Esophagus mucosa (tissue), 1 donor: ENCODE data around the gene ROPN1L. TPM values are rescaled to one million over a fixed set of nuclear protein-coding genes. Genes with fewer than 3 reads are reported as not detected.

Experiments
- ATAC-seq: fragments of 200-7000 bp; cut with Tn5 transposase; one replicate; pipeline ENCODE4 v1.9.1; 2020
- total RNA-seq: library from RNA; stranded (reverse); gene quantifications from one replicate; pipeline ENCODE4 v1.2.4, GENCODE V29; 2023
- donor health status: DM: yes; HTN: yes; CAD: no.

ROPN1L gene
- total RNA-seq, 1 donor from 2014 or later: not detected

GRCh38 chr5:10459080-10460055 is 17.7 kb downstream of the ROPN1L start:
- ATAC-seq: no peak

GRCh38 chr5:10460252-10460906 is 18.7 kb downstream of the ROPN1L start:
- no peak for ATAC-seq

GRCh38 chr5:10461041-10461440 is 19.4 kb downstream of the ROPN1L start:
- no peak for ATAC-seq

- no peak for ATAC-seq
These were observed 20.4 kb downstream of the ROPN1L start for GRCh38 chr5:10461904-10462555.

GRCh38 chr5:10463566-10463965 is 21.9 kb downstream of the ROPN1L start:
- ATAC-seq: no peak

GRCh38 chr5:10464173-10464572 is 22.5 kb downstream of the ROPN1L start:
- ATAC-seq: no peak

- no peak for ATAC-seq
These were observed 24.0 kb downstream of the ROPN1L start for GRCh38 chr5:10465726-10466125.

- no peak for ATAC-seq
These were observed 24.9 kb downstream of the ROPN1L start for GRCh38 chr5:10466446-10467073.

- no peak for ATAC-seq
These were observed 25.9 kb downstream of the ROPN1L start for GRCh38 chr5:10467281-10468198.

GRCh38 chr5:10468256-10468655 is 26.6 kb downstream of the ROPN1L start:
- no peak for ATAC-seq

- ATAC-seq: no peak
These were observed 27.8 kb downstream of the ROPN1L start for GRCh38 chr5:10469253-10470050.

- ATAC-seq: no peak
These were observed 29.0 kb downstream of the ROPN1L start for GRCh38 chr5:10470669-10471068.

- ATAC-seq: no peak
These were observed 30.0 kb downstream of the ROPN1L start for GRCh38 chr5:10471677-10472076.

- no peak for ATAC-seq
These were observed 32.9 kb downstream of the ROPN1L start for GRCh38 chr5:10474521-10475075.

GRCh38 chr5:10475931-10476676 is 34.4 kb downstream of the ROPN1L start:
- ATAC-seq: no peak

- ATAC-seq: no peak
These were observed 35.2 kb downstream of the ROPN1L start for GRCh38 chr5:10476878-10477277.

- ATAC-seq: no peak
These were observed 36.3 kb downstream of the ROPN1L start for GRCh38 chr5:10477943-10478342.

- no peak for ATAC-seq
These were observed 36.8 kb downstream of the ROPN1L start for GRCh38 chr5:10478436-10478835.

- peak; percentile 88 for ATAC-seq
These were observed 37.6 kb downstream of the ROPN1L start for GRCh38 chr5:10479154-10479721.
